Breast epithelium (tissue), 3 donors: ENCODE measurements around the gene DPYD.

Source experiments
- POLR2AphosphoS5 ChIP-seq, 3 donors: sonication (generic); formaldehyde crosslinking; IDR thresholded peaks; one replicate each; pipeline ENCODE4 v1.6.1; 2017; ENCODE audit warnings: antibody characterized with exemption in 3 of 3
- TF ChIP-seq, protein P1 (sequence below), 3 donors: fragments of 450-650 bp; IDR thresholded peaks; one replicate each; pipeline ENCODE4 v1.5.1; 2016 to 2017; ENCODE audit warnings: antibody characterized with exemption in 3 of 3, mild to moderate bottlenecking in 3 of 3, moderate library complexity in 3 of 3

DNA sequence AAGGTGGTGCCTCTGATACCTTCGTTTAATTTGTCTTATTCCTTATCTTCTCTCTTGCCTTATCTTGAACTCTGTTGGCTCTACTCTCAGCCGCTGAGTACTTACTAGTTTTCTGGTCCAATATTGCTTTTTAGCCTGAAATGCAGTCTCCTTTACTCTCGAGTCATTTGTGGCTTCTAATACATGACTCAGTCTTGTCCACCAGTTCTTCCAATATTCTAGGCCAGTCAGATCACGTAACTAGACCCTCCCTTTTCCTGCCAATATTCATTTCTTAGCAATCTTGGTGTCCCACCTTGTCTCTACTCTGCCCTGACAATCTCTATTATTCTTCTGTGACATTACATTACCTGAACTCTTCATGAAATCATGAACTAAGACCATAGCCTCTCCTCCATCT, 555.8 kb downstream of the DPYD start:
- TF ChIP-seq, protein P1, sequence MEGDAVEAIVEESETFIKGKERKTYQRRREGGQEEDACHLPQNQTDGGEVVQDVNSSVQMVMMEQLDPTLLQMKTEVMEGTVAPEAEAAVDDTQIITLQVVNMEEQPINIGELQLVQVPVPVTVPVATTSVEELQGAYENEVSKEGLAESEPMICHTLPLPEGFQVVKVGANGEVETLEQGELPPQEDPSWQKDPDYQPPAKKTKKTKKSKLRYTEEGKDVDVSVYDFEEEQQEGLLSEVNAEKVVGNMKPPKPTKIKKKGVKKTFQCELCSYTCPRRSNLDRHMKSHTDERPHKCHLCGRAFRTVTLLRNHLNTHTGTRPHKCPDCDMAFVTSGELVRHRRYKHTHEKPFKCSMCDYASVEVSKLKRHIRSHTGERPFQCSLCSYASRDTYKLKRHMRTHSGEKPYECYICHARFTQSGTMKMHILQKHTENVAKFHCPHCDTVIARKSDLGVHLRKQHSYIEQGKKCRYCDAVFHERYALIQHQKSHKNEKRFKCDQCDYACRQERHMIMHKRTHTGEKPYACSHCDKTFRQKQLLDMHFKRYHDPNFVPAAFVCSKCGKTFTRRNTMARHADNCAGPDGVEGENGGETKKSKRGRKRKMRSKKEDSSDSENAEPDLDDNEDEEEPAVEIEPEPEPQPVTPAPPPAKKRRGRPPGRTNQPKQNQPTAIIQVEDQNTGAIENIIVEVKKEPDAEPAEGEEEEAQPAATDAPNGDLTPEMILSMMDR (IDR thresholded peaks at IDR 0.05): no peak
- no peak for TF ChIP-seq POLR2AphosphoS5 (IDR thresholded peaks at IDR 0.05)
